COLO668 (cell line): ENCODE data around the gene COL4A1.
A peak's percentile ranks its signal among the peaks of the same experiment; 100 is the strongest.

Experiments
- DNase-seq: peaks from one replicate; lab custom pipeline; 2025; ENCODE audit not compliant: unreplicated experiment; lab: John Stamatoyannopoulos, UW

COL4A1 gene

DNA sequence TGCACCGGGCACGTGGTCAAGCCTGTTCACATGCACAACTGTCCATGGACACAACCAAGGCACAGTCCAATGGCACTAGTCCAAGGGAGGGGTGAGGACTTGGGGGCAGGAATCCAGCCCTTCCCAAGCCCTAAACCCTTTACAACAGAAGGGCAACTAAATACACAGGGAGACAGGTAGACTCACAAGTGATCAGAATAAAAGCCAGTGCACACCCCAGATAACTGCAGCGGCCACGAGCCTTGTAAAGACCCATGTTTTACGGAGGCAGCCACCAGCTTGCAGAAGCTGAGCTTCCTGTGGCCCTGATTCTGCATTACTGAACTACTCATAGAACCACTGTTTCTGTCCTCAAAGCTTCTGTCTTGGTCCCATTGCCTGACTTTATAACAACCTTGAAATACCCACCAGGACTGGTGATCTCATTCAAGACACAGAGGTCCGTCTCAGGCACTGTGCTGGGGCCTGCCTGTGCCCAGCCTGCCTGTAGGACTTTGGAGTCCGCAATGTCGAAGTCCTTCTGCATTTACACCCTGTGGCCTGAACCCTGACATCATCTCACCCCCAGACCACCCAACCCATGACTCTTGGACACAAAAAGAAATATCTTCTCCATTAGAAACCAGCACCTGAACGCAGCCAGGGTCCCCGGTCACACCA lies 181.2 kb downstream of the COL4A1 start:
- no peak for DNase-seq

GRCh38 chr13:110125157-110125556 lies 181.8 kb downstream of the COL4A1 start:
- no peak for DNase-seq

DNA sequence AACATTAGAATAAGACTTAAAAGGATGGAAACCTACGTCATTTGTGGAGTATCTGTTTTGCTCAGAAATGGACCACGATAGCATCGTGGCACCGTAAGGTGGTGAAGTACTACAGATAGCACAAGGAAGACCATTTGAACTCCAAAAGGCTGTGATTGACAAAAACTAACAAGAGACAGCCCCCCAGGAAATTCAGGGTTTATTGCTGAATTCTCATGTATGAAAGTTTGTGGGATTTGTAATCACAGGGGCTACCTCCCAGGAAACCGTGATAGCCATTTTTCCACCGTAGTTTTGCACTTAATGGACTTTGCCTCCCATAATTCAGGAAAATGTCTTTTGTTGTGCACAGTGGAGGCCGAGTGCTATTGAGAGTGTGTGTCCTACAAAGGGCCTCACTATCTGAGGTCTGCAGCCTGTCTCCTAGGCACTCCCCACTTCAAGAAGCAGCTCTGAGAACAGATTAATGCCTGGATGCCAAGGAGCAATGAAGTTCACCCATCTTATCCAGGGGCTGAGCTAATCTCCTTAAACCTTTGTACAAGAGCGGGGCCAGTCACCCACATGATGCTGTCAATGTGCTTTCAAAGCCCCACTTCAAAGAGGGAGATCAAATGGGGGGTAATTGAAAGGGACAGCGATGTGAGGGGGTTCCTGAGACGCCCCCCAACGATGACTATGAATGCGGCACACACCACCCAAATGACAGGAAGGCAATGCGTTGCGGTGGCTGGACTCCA lies 182.6 kb downstream of the COL4A1 start:
- no peak for DNase-seq

DNA sequence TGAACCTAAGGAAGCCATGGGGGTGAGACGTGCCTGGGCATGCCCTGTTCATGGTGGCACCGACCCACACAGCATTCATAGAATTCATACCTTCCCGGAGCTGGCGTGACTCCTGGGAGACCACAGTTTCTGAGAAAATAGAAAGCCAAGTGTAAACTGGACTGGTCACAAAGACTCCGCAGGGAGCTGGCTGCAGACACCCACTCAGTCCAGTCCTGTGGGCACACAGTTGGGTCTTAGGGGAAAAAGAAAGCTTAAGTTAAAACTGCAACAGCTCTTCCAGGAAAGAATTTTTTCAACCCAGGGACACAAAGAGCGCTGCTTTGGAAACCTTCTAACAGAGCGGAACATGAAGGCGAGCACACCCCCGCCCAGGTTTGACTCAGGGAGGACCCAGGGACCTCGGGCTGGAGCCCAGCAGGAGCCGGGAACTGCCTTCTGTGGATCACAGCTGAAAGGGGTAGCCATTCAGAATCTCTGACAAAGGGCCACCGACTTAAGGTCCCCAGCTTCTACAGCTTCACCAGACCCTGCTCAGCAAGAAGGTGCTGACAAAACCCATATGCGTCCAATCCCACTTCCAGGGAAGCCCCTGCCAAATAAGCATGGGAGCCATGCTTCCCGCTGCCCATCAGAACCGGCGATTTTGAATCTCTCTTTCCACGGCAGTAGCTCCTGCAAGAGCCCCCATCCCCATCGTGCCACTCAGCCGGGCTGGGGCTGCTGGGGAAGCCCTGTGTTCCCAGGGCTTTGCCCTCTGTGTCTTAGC lies 183.7 kb downstream of the COL4A1 start:
- DNase-seq = peak; percentile 59

- DNase-seq = no peak
Observed at GRCh38 chr13:110121422-110122083, 185.4 kb downstream of the COL4A1 start.

DNA sequence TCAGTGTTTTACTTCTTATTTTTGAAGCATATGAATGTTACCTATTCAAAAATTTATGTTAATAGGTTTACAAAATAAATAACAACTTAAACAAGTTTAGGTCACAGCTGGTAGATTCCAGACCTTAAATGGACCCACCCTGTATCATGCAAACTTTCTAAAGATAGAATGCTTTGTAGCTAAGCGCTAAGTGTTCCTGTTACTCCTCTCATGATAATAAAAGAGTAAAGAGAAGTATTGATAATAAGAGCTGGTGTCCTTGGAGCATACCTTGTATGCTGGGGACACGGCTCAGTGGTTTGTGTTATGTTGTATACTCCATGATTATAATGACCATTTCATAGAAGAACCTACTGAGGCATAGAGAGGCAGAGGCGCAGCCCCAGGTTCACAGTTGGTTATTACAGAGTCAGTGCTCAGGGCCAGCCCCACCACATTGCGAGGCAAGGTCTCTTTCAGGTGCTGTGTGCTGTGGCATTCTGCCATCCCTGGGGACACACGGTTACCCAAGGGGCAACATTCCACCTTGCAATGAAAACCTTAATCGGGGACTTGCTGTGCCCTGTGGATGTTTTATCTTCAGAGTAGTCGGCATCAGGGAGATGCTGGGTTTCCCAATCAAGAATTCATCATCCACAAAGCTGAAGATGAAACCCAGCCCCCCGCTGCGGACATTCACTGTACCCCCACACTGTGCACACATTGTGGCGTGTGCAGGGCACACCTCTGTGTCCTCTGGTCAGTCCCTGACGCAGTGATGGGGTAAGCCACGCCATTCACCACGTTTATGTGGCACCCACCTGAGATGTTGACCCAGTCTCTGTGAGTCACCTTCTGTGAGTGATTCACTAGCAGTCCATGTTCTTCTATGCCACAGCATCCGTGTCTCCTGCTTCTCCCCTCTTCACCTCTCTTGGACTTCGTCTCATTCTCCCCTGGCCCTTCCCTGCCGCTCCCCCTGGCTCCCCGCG lies 186.7 kb downstream of the COL4A1 start:
- DNase-seq = no peak

- DNase-seq = no peak
Observed at GRCh38 chr13:110118106-110118505, 188.9 kb downstream of the COL4A1 start.

DNA sequence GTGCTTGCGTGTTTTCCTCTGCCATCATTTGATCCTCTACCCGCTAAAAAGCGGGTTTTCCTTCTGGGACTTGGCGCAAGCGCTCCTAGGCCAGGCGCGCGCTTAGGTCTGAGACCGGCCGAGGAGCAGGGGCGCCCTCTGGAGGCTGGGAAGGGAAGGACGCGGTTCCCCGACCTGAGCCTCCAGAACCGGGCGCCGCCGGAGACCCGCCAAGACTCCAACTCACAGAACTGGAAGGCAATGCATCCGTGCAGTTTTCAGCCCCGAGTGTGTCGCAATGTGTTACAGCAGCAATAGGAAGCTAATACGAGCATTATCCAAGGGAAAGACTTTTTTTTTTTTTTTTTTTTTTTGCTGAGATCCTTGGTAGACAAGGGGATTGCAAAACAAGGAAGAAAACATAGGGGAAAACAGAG lies 190.9 kb downstream of the COL4A1 start:
- peak; percentile 73 for DNase-seq

GRCh38 chr13:110115591-110115990 lies 191.4 kb downstream of the COL4A1 start:
- DNase-seq = no peak

- no peak for DNase-seq
Observed at GRCh38 chr13:110114316-110114715, 192.6 kb downstream of the COL4A1 start.

- DNase-seq = no peak
Observed at GRCh38 chr13:110113284-110113764, 193.6 kb downstream of the COL4A1 start.

- peak; percentile 41 for DNase-seq
Observed at GRCh38 chr13:110112379-110112778, 194.6 kb downstream of the COL4A1 start.

DNA sequence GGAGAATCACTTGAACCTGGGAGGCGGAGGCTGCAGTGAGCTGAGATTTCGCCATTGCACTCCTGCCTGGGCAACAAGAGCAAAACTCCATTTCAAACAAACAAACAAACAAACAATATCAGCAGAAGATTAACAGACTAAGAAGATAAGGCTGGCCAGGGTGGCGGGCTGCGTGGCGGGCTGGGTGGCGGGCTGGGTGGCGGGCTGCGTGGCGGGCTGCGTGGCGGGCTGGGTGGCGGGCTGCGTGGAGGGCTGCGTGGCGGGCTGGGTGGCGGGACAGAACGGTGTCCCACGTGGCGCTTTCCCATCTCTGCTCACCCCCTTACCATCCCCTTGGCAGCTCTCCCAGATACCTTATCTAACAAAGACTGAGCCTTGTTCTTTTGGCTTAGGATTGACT lies 196.2 kb downstream of the COL4A1 start:
- no peak for DNase-seq

GRCh38 chr13:110109910-110110309 lies 197.0 kb downstream of the COL4A1 start:
- DNase-seq = no peak

DNA sequence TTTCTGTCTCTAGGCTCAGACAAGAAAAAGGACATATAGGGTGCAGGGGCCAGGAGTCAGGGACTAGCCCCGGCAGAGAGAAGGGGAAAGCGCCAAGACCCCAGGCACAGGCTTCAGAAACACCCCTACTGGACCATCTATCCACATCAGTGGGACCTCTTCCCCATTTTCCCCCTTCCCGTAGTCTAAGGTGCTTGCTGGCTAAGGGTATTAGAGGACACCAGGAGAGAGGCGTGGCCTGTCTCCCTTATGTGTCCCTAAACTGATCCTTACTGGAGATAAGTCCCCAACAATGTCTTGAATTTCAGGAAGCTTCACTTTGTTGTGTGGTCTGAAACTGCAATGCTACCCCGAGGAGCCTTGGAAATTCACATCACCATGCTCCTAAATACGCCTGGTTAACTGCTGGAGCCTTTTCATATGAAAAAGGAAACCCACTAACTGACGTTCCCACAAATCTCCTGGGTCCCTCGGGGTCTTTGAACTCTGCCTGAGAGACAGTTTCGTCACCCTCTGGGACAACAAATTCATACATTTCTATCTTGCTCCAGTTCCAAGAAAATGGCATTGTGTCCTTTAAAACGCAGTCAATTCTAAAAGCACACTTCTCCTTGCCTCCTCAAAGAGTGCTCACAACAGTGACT lies 197.7 kb downstream of the COL4A1 start:
- DNase-seq = no peak

- peak; percentile 89 for DNase-seq
Observed at GRCh38 chr13:110108348-110109139, 198.4 kb downstream of the COL4A1 start.

DNA sequence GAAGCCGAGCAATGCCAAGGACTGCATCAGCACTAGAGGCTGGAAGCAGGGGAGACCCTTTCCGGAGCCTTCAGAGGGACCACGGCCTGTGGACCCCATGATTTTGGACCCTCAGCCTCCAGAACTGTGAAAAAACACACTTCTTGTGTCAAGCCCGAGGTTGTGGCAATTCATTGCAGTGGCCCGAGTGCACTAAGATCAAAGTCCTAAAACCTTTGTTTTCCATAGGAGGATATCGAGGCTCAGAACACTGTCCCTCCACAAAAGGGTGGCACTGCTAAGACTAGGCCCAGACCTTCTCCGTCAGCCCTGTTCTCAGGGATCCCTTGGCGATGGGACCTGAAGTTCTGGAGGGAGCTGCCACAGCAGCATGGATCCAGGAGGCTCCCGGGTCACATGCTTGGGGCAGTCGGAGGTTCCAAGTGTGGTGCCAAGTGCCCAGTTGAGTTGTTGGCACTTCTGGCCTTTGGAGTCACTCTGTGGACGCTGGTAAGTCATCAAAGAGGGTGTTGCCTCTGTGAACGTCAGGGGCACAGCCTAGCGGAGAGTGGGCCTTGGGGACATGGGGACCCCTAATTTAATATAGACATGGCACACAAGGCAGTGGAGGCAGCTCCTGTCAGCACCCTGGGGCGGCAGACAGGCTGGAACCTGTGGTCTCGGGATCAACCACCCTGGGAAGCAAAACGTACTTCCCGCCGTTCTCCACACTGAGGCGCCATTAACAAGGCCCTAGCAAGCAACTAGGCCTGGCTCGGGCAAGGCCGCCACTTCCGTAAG lies 199.2 kb downstream of the COL4A1 start:
- DNase-seq = no peak

DNA sequence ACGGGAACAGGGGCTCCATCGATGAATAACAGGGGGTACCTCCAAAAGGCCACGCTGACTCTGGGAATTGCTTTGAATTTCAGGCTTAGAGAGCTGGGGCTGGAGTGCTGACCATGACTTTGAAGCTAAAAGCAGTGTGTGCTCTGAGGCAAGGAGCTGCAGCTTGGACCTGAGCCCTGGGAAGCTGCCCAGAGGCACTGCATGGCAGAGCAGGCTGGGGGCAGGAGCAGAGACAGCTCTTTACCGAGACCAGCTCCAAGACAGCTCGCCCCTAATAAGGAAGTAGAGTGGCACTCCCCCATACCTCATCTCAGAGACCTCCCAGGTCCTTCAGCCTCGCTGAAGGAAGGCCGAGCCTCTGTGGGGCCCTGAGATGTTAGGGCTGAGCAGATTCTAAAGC lies 200.2 kb downstream of the COL4A1 start:
- DNase-seq = no peak
